ENCODE measurements around the gene CLEC19A.
"Not testable (repeated sequence)": the region's sequence is repeated elsewhere in the genome, so short reads cannot be mapped to it uniquely, and the experiment has no call there.

CLEC19A gene

GRCh38 chr16:19287241-19287640 is 1.7 kb downstream of the CLEC19A start:
- no peak for DNase-seq

GRCh38 chr16:19288872-19289799 is 3.6 kb downstream of the CLEC19A start:
- DNase-seq = peak; percentile 13

GRCh38 chr16:19289811-19290485 is 4.4 kb downstream of the CLEC19A start:
- no peak for DNase-seq

GRCh38 chr16:19290860-19291259 is 5.3 kb downstream of the CLEC19A start:
- no peak for DNase-seq

GRCh38 chr16:19291475-19291874 is 5.9 kb downstream of the CLEC19A start:
- DNase-seq = peak; percentile 55

- DNase-seq = no peak
Measured at GRCh38 chr16:19292186-19292585, 6.7 kb downstream of the CLEC19A start.

- peak; percentile 100 for DNase-seq
Measured at GRCh38 chr16:19294156-19294649, 8.7 kb downstream of the CLEC19A start.

- no peak for DNase-seq
Measured at GRCh38 chr16:19295393-19295792, 9.9 kb downstream of the CLEC19A start.

- DNase-seq = no peak
Measured at GRCh38 chr16:19297454-19297853, 11.9 kb downstream of the CLEC19A start.

- DNase-seq = no peak
Measured at GRCh38 chr16:19299565-19299964, 14.0 kb downstream of the CLEC19A start.

- DNase-seq = peak; percentile 69
Measured at GRCh38 chr16:19301931-19302330, 16.4 kb downstream of the CLEC19A start.

- DNase-seq = peak; percentile 86
Measured at GRCh38 chr16:19304750-19305149, 19.2 kb downstream of the CLEC19A start.

GRCh38 chr16:19305443-19305842 is 19.9 kb downstream of the CLEC19A start:
- DNase-seq = no peak

- no peak for DNase-seq
Measured at GRCh38 chr16:19307587-19308241, 22.2 kb downstream of the CLEC19A start.

- peak; percentile 44 for DNase-seq
Measured at GRCh38 chr16:19308392-19308791, 22.9 kb downstream of the CLEC19A start.

- DNase-seq = no peak
Measured at GRCh38 chr16:19309178-19309577, 23.6 kb downstream of the CLEC19A start.

GRCh38 chr16:19314718-19315425 is 29.3 kb downstream of the CLEC19A start:
- DNase-seq = no peak

- peak; percentile 31 for DNase-seq
Measured at GRCh38 chr16:19315889-19316433, 30.4 kb downstream of the CLEC19A start.

GRCh38 chr16:19316846-19317245 is 31.3 kb downstream of the CLEC19A start:
- DNase-seq = no peak

- not testable (repeated sequence) for DNase-seq
Measured at GRCh38 chr16:19321186-19321585, 35.7 kb downstream of the CLEC19A start.

- DNase-seq = no peak
Measured at GRCh38 chr16:19323596-19323995, 38.1 kb downstream of the CLEC19A start.

- no peak for DNase-seq
Measured at GRCh38 chr16:19328364-19328763, 42.8 kb downstream of the CLEC19A start.

Data from inflammatory macrophage treated with lipopolysaccharide for 4 hours (primary cell).